GM12864 (cell line): ENCODE results near the gene ZNF345.

Source experiments
- DNase-seq: peaks from one replicate; pipeline ENCODE4 v3.0.0-alpha.2; 2011; ENCODE audit warnings: low read depth
- H3K4me3 ChIP-seq: 2 replicates; pipeline ENCODE4 v1.5.1; 2011; ENCODE audit warnings: mild to moderate bottlenecking, low read depth, low read length, control low read depth
- TF ChIP-seq, protein P1 (sequence below): IDR thresholded peaks from 2 replicates; pipeline ENCODE4 v1.5.1; 2011; ENCODE audit warnings: low read depth, mild to moderate bottlenecking, moderate library complexity, low read length, control low read depth, inconsistent platforms; ENCODE audit errors: missing control alignments

ZNF345 gene

DNA sequence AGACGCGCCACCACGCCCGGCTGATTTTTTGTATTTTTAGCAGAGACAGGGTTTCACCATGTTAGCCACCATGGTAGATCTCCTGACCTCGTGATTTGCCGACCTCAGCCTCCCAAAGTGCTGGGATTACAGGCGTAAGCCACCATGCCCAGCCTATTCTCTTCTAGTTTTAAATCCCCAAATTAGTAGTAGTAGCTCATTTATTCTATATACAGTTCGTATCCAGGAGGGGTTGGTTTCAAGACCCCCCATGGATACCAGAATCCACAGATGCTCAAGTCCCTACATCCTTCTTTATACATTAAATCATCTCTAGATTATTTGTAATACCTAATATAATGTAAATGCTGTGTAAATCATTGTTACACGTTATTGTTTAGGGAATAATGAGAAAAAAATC lies 67.4 kb downstream of the ZNF345 start:
- TF ChIP-seq, protein P1, sequence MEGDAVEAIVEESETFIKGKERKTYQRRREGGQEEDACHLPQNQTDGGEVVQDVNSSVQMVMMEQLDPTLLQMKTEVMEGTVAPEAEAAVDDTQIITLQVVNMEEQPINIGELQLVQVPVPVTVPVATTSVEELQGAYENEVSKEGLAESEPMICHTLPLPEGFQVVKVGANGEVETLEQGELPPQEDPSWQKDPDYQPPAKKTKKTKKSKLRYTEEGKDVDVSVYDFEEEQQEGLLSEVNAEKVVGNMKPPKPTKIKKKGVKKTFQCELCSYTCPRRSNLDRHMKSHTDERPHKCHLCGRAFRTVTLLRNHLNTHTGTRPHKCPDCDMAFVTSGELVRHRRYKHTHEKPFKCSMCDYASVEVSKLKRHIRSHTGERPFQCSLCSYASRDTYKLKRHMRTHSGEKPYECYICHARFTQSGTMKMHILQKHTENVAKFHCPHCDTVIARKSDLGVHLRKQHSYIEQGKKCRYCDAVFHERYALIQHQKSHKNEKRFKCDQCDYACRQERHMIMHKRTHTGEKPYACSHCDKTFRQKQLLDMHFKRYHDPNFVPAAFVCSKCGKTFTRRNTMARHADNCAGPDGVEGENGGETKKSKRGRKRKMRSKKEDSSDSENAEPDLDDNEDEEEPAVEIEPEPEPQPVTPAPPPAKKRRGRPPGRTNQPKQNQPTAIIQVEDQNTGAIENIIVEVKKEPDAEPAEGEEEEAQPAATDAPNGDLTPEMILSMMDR: no peak
- DNase-seq: no peak
- no peak overlapping the region for H3K4me3 ChIP-seq
